ENCODE results near the gene YKT6.
"Not testable (repeated sequence)": the region's sequence is repeated elsewhere in the genome, so short reads cannot be mapped to it uniquely, and the experiment has no call there.

The YKT6 gene

GRCh38 chr7:44174694-44174948 lies 26.2 kb upstream of the YKT6 start:
- not testable (repeated sequence) for H3K36me3 ChIP-seq (ENCODE audit: insufficient read depth, low read length); H3K9me3 ChIP-seq (replicated peaks; ENCODE audit: low read length); H3K9ac ChIP-seq (ENCODE audit: low read depth, low read length); H3K4me3 ChIP-seq (ENCODE audit: low read length); H3K4me2 ChIP-seq (ENCODE audit: low read length)
- H3K27me3 ChIP-seq (ENCODE audit: control insufficient read depth, insufficient read depth, low read length): peaks cover 20% of the 10 kb centered on the region
- peaks cover 14% of the 10 kb centered on the region for H3K4me1 ChIP-seq (ENCODE audit: control insufficient read depth, insufficient read depth, low read length)

GRCh38 chr7:44175730-44176129 lies 25.0 kb upstream of the YKT6 start:
- H3K27me3 ChIP-seq (ENCODE audit: control insufficient read depth, insufficient read depth, low read length): peaks cover 20% of the 10 kb centered on the region

GRCh38 chr7:44176486-44176885 lies 24.3 kb upstream of the YKT6 start:
- Histone ChIP-seq H3K4me2 (ENCODE audit: low read length) (no peak overlapping the region), H3K4me3 (ENCODE audit: low read length) (no peak overlapping the region), H3K4me1 (ENCODE audit: control insufficient read depth, insufficient read depth, low read length) (peaks cover 14% of the 10 kb centered on the region), H3K36me3 (ENCODE audit: insufficient read depth, low read length) (no peaks in the 10 kb centered on the region), H3K27me3 (ENCODE audit: control insufficient read depth, insufficient read depth, low read length) (peaks cover 23% of the 10 kb centered on the region), H3K9me3 (replicated peaks; ENCODE audit: low read length) (no peaks in the 10 kb centered on the region), H3K9ac (ENCODE audit: low read depth, low read length) (no peak overlapping the region)

More at GRCh38 chr7:44175730-44176129, 25.0 kb upstream of the YKT6 start:
- Histone ChIP-seq H3K36me3 (ENCODE audit: insufficient read depth, low read length) (no peaks in the 10 kb centered on the region), H3K4me1 (ENCODE audit: control insufficient read depth, insufficient read depth, low read length) (peaks cover 14% of the 10 kb centered on the region), H3K4me3 (ENCODE audit: low read length) (no peak overlapping the region), H3K9me3 (replicated peaks; ENCODE audit: low read length) (no peaks in the 10 kb centered on the region), H3K4me2 (ENCODE audit: low read length) (no peak overlapping the region), H3K9ac (ENCODE audit: low read depth, low read length) (no peak overlapping the region)

- peak overlapping the region; percentile 60 for H3K4me2 ChIP-seq (ENCODE audit: low read length)
- H3K4me3 ChIP-seq (ENCODE audit: low read length): peak overlapping the region; percentile 42
- peaks cover 26% of the 10 kb centered on the region for H3K27me3 ChIP-seq (ENCODE audit: control insufficient read depth, insufficient read depth, low read length)
Observed at GRCh38 chr7:44177570-44178131, 23.1 kb upstream of the YKT6 start.

GRCh38 chr7:44180631-44181030 lies 20.1 kb upstream of the YKT6 start:
- peaks cover 13% of the 10 kb centered on the region for H3K9me3 ChIP-seq (replicated peaks; ENCODE audit: low read length)
- no peak overlapping the region for H3K9ac ChIP-seq (ENCODE audit: low read depth, low read length)
- no peaks in the 10 kb centered on the region for H3K36me3 ChIP-seq (ENCODE audit: insufficient read depth, low read length)
- no peak overlapping the region for H3K4me2 ChIP-seq (ENCODE audit: low read length)
- peaks cover 28% of the 10 kb centered on the region for H3K27me3 ChIP-seq (ENCODE audit: control insufficient read depth, insufficient read depth, low read length)
- no peak overlapping the region for H3K4me3 ChIP-seq (ENCODE audit: low read length)
- peaks cover 31% of the 10 kb centered on the region for H3K4me1 ChIP-seq (ENCODE audit: control insufficient read depth, insufficient read depth, low read length)

More at GRCh38 chr7:44177570-44178131, 23.1 kb upstream of the YKT6 start:
- peaks cover 14% of the 10 kb centered on the region for H3K4me1 ChIP-seq (ENCODE audit: control insufficient read depth, insufficient read depth, low read length)
- no peaks in the 10 kb centered on the region for H3K36me3 ChIP-seq (ENCODE audit: insufficient read depth, low read length)
- H3K9ac ChIP-seq (ENCODE audit: low read depth, low read length): no peak overlapping the region
- H3K9me3 ChIP-seq (replicated peaks; ENCODE audit: low read length): peaks cover 5% of the 10 kb centered on the region

- H3K27me3 ChIP-seq (ENCODE audit: control insufficient read depth, insufficient read depth, low read length): peaks cover 25% of the 10 kb centered on the region
Observed at GRCh38 chr7:44182827-44183226, 18.0 kb upstream of the YKT6 start.

GRCh38 chr7:44183386-44183785 lies 17.4 kb upstream of the YKT6 start:
- Histone ChIP-seq H3K4me3 (ENCODE audit: low read length) (no peak overlapping the region), H3K36me3 (ENCODE audit: insufficient read depth, low read length) (no peaks in the 10 kb centered on the region), H3K4me2 (ENCODE audit: low read length) (no peak overlapping the region), H3K4me1 (ENCODE audit: control insufficient read depth, insufficient read depth, low read length) (peaks cover 17% of the 10 kb centered on the region), H3K9ac (ENCODE audit: low read depth, low read length) (no peak overlapping the region), H3K9me3 (replicated peaks; ENCODE audit: low read length) (peaks cover 13% of the 10 kb centered on the region), H3K27me3 (ENCODE audit: control insufficient read depth, insufficient read depth, low read length) (peaks cover 30% of the 10 kb centered on the region)

More at GRCh38 chr7:44182827-44183226, 18.0 kb upstream of the YKT6 start:
- Histone ChIP-seq H3K4me2 (ENCODE audit: low read length) (no peak overlapping the region), H3K4me3 (ENCODE audit: low read length) (no peak overlapping the region), H3K9ac (ENCODE audit: low read depth, low read length) (no peak overlapping the region), H3K36me3 (ENCODE audit: insufficient read depth, low read length) (no peaks in the 10 kb centered on the region), H3K9me3 (replicated peaks; ENCODE audit: low read length) (peaks cover 13% of the 10 kb centered on the region), H3K4me1 (ENCODE audit: control insufficient read depth, insufficient read depth, low read length) (peaks cover 23% of the 10 kb centered on the region)

- peaks cover 13% of the 10 kb centered on the region for H3K9me3 ChIP-seq (replicated peaks; ENCODE audit: low read length)
- peaks cover 31% of the 10 kb centered on the region for H3K27me3 ChIP-seq (ENCODE audit: control insufficient read depth, insufficient read depth, low read length)
- no peaks in the 10 kb centered on the region for H3K36me3 ChIP-seq (ENCODE audit: insufficient read depth, low read length)
- H3K4me1 ChIP-seq (ENCODE audit: control insufficient read depth, insufficient read depth, low read length): peaks cover 17% of the 10 kb centered on the region
- peak overlapping the region; percentile 60 for H3K4me2 ChIP-seq (ENCODE audit: low read length)
- no peak overlapping the region for H3K9ac ChIP-seq (ENCODE audit: low read depth, low read length)
- no peak overlapping the region for H3K4me3 ChIP-seq (ENCODE audit: low read length)
Observed at GRCh38 chr7:44184206-44184872, 16.4 kb upstream of the YKT6 start.

- H3K4me1 ChIP-seq (ENCODE audit: control insufficient read depth, insufficient read depth, low read length): peaks cover 17% of the 10 kb centered on the region
- H3K36me3 ChIP-seq (ENCODE audit: insufficient read depth, low read length): no peaks in the 10 kb centered on the region
- H3K4me3 ChIP-seq (ENCODE audit: low read length): no peak overlapping the region
- H3K4me2 ChIP-seq (ENCODE audit: low read length): peak overlapping the region; percentile 60
- H3K27me3 ChIP-seq (ENCODE audit: control insufficient read depth, insufficient read depth, low read length): peaks cover 29% of the 10 kb centered on the region
- H3K9me3 ChIP-seq (replicated peaks; ENCODE audit: low read length): peaks cover 13% of the 10 kb centered on the region
- H3K9ac ChIP-seq (ENCODE audit: low read depth, low read length): no peak overlapping the region
Observed at GRCh38 chr7:44184873-44185446, 15.8 kb upstream of the YKT6 start.

GRCh38 chr7:44185729-44186128 lies 15.0 kb upstream of the YKT6 start:
- Histone ChIP-seq H3K4me1 (ENCODE audit: control insufficient read depth, insufficient read depth, low read length) (peaks cover 17% of the 10 kb centered on the region), H3K4me3 (ENCODE audit: low read length) (no peak overlapping the region), H3K4me2 (ENCODE audit: low read length) (no peak overlapping the region), H3K9ac (ENCODE audit: low read depth, low read length) (no peak overlapping the region), H3K27me3 (ENCODE audit: control insufficient read depth, insufficient read depth, low read length) (peaks cover 34% of the 10 kb centered on the region), H3K36me3 (ENCODE audit: insufficient read depth, low read length) (no peaks in the 10 kb centered on the region), H3K9me3 (replicated peaks; ENCODE audit: low read length) (peaks cover 13% of the 10 kb centered on the region)

- Histone ChIP-seq H3K9me3 (replicated peaks; ENCODE audit: low read length) (peaks cover 13% of the 10 kb centered on the region), H3K4me3 (ENCODE audit: low read length) (no peak overlapping the region), H3K4me2 (ENCODE audit: low read length) (no peak overlapping the region), H3K4me1 (ENCODE audit: control insufficient read depth, insufficient read depth, low read length) (peaks cover 17% of the 10 kb centered on the region), H3K36me3 (ENCODE audit: insufficient read depth, low read length) (no peaks in the 10 kb centered on the region), H3K27me3 (ENCODE audit: control insufficient read depth, insufficient read depth, low read length) (peaks cover 31% of the 10 kb centered on the region), H3K9ac (ENCODE audit: low read depth, low read length) (no peak overlapping the region)
Observed at GRCh38 chr7:44186736-44187135, 14.0 kb upstream of the YKT6 start.

Measured in skeletal muscle satellite cell (primary cell).